Spleen (tissue), 11 donors: ENCODE data around the gene ERC2. TPM values are rescaled to one million over a fixed set of nuclear protein-coding genes. Genes with fewer than 3 reads are reported as not detected.

Source experiments
- DNase-seq: peaks from one replicate; pipeline ENCODE4 v3.0.0-alpha.2; 2020
- H3K27ac ChIP-seq, 8 donors: fragments of 200-600 bp; sonication (generic) in 7 of 8; 1 replicate in 4 of 8; 2 replicates in 4 of 8; pipeline versions ENCODE4 v1.5.0 to v1.8.0; 2016 to 2021; ENCODE audit warnings: inconsistent platforms in 4 of 8, mild to moderate bottlenecking in 4 of 8, moderate library complexity in 1 of 8
- H3K27me3 ChIP-seq, 7 donors: fragments of 200-600 bp; sonication (generic) in 6 of 7; replicated peaks in 1 of 7; 1 replicate in 4 of 7; 2 replicates in 3 of 7; pipeline versions ENCODE4 v1.5.0 to v1.8.0; 2016 to 2021; ENCODE audit warnings: inconsistent platforms in 3 of 7, mild to moderate bottlenecking in 1 of 7
- H3K36me3 ChIP-seq, 6 donors: fragments of 200-600 bp; sonication (generic) in 5 of 6; 1 replicate in 4 of 6; 2 replicates in 2 of 6; pipeline versions ENCODE4 v1.5.0 to v1.8.0; 2016 to 2021; ENCODE audit warnings: inconsistent platforms in 2 of 6
- H3K4me1 ChIP-seq, 6 donors: fragments of 200-600 bp; sonication (generic) in 5 of 6; 1 replicate in 3 of 6; 2 replicates in 3 of 6; pipeline versions ENCODE4 v1.5.0 to v1.8.0; 2016 to 2021; ENCODE audit warnings: inconsistent platforms in 3 of 6
- H3K4me3 ChIP-seq, 8 donors: fragments of 200-600 bp; sonication (generic) in 7 of 8; 1 replicate in 4 of 8; 2 replicates in 4 of 8; pipeline versions ENCODE4 v1.5.0 to v1.8.0; 2016 to 2021; ENCODE audit warnings: inconsistent platforms in 4 of 8, mild to moderate bottlenecking in 4 of 8, moderate library complexity in 2 of 8
- H3K9me3 ChIP-seq, 8 donors: fragments of 200-600 bp; sonication (generic) in 7 of 8; 1 replicate in 4 of 8; 2 replicates in 4 of 8; pipeline versions ENCODE4 v1.5.0 to v1.8.0; 2016 to 2021; ENCODE audit warnings: inconsistent platforms in 4 of 8
- POLR2A ChIP-seq, 3 donors: fragments of 450-650 bp; IDR thresholded peaks; one replicate each; pipeline ENCODE4 v1.5.1; 2017; ENCODE audit warnings: antibody characterized with exemption in 3 of 3, mild to moderate bottlenecking in 1 of 3
- POLR2AphosphoS5 ChIP-seq, 3 donors: sonication (generic); formaldehyde crosslinking; IDR thresholded peaks; one replicate each; pipeline ENCODE4 v1.5.1; 2017; ENCODE audit warnings: antibody characterized with exemption in 3 of 3
- WGBS, 5 donors: extraction: QIAGEN DNeasy Blood & Tissue Kit in 3 of 5; methylation state at CpG; one replicate each; pipeline versions ENCODE4 v1.1.5 to v1.1.7; 2013 to 2018; 5-methylcytosine and 5-hydroxymethylcytosine counted together
- intact Hi-C: fragments of 100-400 bp; cut with DNase I; formaldehyde crosslinking; loops from one replicate; pipeline ENCODE4 v1.15.0; 2023; ENCODE audit warnings: low total_unique reads
- polyA plus RNA-seq, 3 donors: library from polyadenylated mRNA; stranded (reverse); fragments of 200-250 nt; gene quantifications; one replicate each; pipeline ENCODE4 v1.2.1, GENCODE V29; 2013
- total RNA-seq, 7 donors: library from RNA; depleted of rRNA in 3 of 7; stranded (reverse); fragments of >200 nt in 3 of 7; fragmentation: NEBNext Ultra II Directional in 4 of 7; extraction: Animal tissue kit (Norgen Biotek cat#: 25700) in 4 of 7; gene quantifications; one replicate each; pipeline versions ENCODE4 v1.1.0 to v1.2.1, GENCODE V29; 2016 to 2021
- TF ChIP-seq, protein P1 (sequence below), 11 experiments: fragments of 200-600 bp in 7 of 11; fragments of 450-650 bp in 4 of 11; sonication (generic) in 4 of 11; IDR thresholded peaks in 8 of 11; conservative IDR thresholded peaks in 3 of 11; 1 replicate in 7 of 11; 2 replicates in 4 of 11; pipeline versions ENCODE4 v1.4.0 to v1.8.0; 2016 to 2021; ENCODE audit warnings: antibody characterized with exemption in 11 of 11, inconsistent platforms in 4 of 11, mild to moderate bottlenecking in 1 of 11
- donor health status: healthy with polysubstance abuse.
- donor health status: DM: no; HTN: no; CAD: no; lungs with moderate emphysema.
- donor health status: DM: no; HTN: no; CAD: no.
- donor health status: Bipolar disorder and iron deficiency.
- donor health status: healthy.
- donor health status: DM: no; HTN: no; CAD: no.
- donor health status: DM: yes; HTN: yes; CAD: no.

ERC2 gene
- total and polyA plus RNA-seq, 10 donors, result 0.04 to 4.9 (median 0.39) TPM

DNA sequence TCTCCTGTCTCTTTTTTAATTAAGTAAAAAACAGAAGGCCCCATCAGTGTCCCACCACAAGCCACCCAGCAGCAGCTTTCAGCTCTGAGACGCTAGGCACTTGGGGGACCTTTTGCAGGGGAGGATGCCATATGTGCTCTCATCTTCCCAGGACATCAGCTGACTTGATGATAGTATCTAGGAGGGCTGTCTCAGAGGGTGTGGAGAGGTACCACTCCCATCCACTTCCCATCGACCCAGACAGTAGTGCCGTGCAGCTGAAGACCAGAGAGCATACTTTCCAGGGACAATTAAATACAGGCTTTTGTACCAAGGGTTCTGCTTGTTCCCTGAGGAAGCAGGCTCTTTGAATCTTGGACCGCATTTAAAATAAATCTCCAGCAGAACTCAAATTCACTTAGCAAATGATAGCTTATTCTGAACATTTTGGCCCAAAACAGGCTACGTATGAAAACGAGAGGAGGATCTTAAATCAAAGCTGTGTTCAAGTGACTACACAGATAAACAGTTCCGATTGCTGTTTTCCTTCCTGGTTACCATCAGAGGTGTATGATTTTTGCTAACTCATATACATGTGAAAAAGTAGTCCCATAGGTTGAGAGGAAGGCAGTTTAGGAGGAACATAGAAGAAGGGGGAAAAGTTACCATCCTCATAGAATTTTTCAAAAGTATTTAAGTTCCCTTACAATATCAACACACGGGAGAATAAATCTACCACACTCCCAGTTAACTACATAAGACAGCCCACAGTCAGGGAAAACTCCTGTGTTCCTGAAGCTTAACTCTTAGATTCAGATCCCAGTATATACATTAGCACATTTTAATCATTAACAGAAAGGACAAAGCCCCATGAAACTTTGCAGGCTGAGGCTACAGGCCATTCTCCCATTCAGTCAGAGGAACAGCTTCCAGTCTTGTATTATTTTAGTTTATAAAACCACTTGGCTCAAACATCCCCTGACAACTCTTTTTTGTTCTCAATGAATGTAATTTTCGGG is 990.7 kb downstream of the ERC2 start:
- no peak for DNase-seq
- Histone ChIP-seq H3K27ac (no peak overlapping the region), H3K27me3 (peaks cover under 1 to 62% (median 14%) of the 10 kb centered on the region in 7 donors), H3K4me1 (peaks cover 0 to 19% (median 6%) of the 10 kb centered on the region in 6 donors), H3K36me3 (peaks cover 0 to 4% (median 0%) of the 10 kb centered on the region in 6 donors), H3K4me3 (no peak overlapping the region), H3K9me3 (no peaks in the 10 kb centered on the region)
- intact Hi-C loops, result no loop called here
- TF ChIP-seq POLR2A (IDR thresholded peaks at IDR 0.05), result no peak
- no peak for TF ChIP-seq POLR2AphosphoS5 (IDR thresholded peaks at IDR 0.05)
- TF ChIP-seq, protein P1, sequence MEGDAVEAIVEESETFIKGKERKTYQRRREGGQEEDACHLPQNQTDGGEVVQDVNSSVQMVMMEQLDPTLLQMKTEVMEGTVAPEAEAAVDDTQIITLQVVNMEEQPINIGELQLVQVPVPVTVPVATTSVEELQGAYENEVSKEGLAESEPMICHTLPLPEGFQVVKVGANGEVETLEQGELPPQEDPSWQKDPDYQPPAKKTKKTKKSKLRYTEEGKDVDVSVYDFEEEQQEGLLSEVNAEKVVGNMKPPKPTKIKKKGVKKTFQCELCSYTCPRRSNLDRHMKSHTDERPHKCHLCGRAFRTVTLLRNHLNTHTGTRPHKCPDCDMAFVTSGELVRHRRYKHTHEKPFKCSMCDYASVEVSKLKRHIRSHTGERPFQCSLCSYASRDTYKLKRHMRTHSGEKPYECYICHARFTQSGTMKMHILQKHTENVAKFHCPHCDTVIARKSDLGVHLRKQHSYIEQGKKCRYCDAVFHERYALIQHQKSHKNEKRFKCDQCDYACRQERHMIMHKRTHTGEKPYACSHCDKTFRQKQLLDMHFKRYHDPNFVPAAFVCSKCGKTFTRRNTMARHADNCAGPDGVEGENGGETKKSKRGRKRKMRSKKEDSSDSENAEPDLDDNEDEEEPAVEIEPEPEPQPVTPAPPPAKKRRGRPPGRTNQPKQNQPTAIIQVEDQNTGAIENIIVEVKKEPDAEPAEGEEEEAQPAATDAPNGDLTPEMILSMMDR (IDR thresholded peaks at IDR 0.05 in 8 of 11, conservative IDR thresholded peaks at IDR 0.05 in 3 of 11), result no peak
- 53 to 62% (median 59%) methylated on average over 9 of the region's 9 CpGs for WGBS, 5 donors

DNA sequence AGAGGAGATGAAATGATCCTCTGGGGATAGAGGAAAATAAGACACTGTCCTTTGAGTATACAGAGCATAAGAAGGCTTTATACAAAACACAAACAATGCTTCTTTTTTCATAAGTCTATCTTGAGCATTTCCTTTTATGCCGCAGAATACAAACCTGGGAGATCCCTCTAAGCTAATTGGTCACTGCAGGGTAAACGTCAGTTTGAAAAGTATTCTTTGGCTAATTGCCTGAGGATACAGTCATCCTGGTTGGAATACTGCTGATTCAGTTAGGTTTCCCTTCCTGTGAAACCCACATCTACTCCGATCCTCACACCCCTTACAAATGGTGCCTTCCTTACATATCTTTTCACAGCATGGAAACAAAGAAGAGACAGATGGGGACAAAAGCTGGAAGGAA is 991.8 kb downstream of the ERC2 start:
- H3K4me3 ChIP-seq, result no peak overlapping the region
- H3K27ac ChIP-seq, result no peak overlapping the region
- peaks cover 0 to 4% (median 0%) of the 10 kb centered on the region in 6 donors for H3K36me3 ChIP-seq
- peaks cover 0 to 53% (median 6%) of the 10 kb centered on the region in 7 donors for H3K27me3 ChIP-seq
- DNase-seq, result no peak
- peaks cover 0 to 8% (median 0%) of the 10 kb centered on the region in 6 donors for H3K4me1 ChIP-seq
- H3K9me3 ChIP-seq, result no peaks in the 10 kb centered on the region
- TF ChIP-seq POLR2A (IDR thresholded peaks at IDR 0.05) (no peak), POLR2AphosphoS5 (IDR thresholded peaks at IDR 0.05) (no peak)
- TF ChIP-seq, protein P1 (IDR thresholded peaks at IDR 0.05 in 8 of 11, conservative IDR thresholded peaks at IDR 0.05 in 3 of 11), result no peak
- 78 to 83% (median 80%) methylated on average over 3 of the region's 3 CpGs for WGBS, 5 donors
- intact Hi-C loops, result no loop called here

DNA sequence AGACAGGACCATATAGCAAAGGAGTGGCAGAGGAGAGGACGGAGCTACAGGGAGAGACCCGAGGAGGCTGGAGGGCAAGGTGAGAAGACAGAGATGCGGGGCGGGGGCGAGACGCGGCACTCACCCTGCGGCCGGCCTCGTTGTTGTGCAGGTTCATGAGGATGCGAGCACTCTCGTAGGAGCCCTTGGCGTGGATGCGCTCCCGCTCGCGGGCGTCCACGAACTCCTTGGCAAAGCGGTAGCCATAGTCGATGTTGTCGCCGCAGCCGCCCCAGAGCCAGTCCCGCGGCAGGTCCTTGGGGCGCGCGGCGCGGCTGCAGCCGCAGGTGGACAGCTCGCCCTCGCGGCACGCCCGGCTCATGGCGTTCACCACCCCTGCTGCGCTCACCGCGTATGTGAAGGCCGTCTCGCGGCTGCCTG is 994.0 kb downstream of the ERC2 start:
- intact Hi-C loops, result no loop called here
- no peak for TF ChIP-seq POLR2A (IDR thresholded peaks at IDR 0.05)
- TF ChIP-seq POLR2AphosphoS5 (IDR thresholded peaks at IDR 0.05), result no peak
- TF ChIP-seq, protein P1 (IDR thresholded peaks at IDR 0.05 in 8 of 11, conservative IDR thresholded peaks at IDR 0.05 in 3 of 11), result no peak
- 78 to 83% (median 80%) methylated on average over 24 to 44 of the region's 44 CpGs for WGBS, 5 donors
- no peaks in the 10 kb centered on the region for H3K9me3 ChIP-seq
- no peaks in the 10 kb centered on the region for H3K4me1 ChIP-seq
- no peak overlapping the region for H3K27ac ChIP-seq
- H3K27me3 ChIP-seq, result peaks cover 0 to 37% (median 0%) of the 10 kb centered on the region in 7 donors
- H3K4me3 ChIP-seq, result no peak overlapping the region
- H3K36me3 ChIP-seq, result peaks cover 0 to 10% (median 0%) of the 10 kb centered on the region in 6 donors
- DNase-seq, result no peak

DNA sequence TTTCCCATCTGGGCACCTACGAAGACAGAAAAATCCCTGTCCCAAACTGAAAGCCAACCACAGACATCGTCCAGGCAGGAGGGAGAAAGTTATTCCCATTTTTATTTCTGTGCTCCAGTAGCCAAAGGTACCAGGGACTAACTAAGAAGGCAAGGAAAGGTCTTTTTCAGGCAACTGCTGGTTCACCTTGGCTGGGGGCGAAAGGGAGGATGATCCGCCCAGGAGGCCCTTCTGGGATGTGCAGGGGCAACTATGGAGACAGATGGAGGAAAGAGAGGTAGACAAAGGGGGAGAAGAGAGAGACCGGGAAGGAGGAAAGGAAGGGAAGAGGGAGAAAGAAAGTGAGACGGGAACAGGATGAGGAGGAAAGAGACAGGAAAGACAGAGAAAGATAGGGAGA is 994.5 kb downstream of the ERC2 start:
- intact Hi-C loops, result no loop called here
- H3K27me3 ChIP-seq, result peaks cover 0 to 32% (median 0%) of the 10 kb centered on the region in 7 donors
- H3K4me1 ChIP-seq, result no peaks in the 10 kb centered on the region
- H3K27ac ChIP-seq, result no peak overlapping the region
- 76 to 86% (median 81%) methylated on average over 6 of the region's 6 CpGs for WGBS, 5 donors
- no peak overlapping the region for H3K4me3 ChIP-seq
- TF ChIP-seq, protein P1 (IDR thresholded peaks at IDR 0.05 in 8 of 11, conservative IDR thresholded peaks at IDR 0.05 in 3 of 11), result no peak
- no peak for TF ChIP-seq POLR2AphosphoS5 (IDR thresholded peaks at IDR 0.05)
- no peak for TF ChIP-seq POLR2A (IDR thresholded peaks at IDR 0.05)
- H3K9me3 ChIP-seq, result no peaks in the 10 kb centered on the region
- H3K36me3 ChIP-seq, result peaks cover 0 to 10% (median 0%) of the 10 kb centered on the region in 6 donors
- DNase-seq, result no peak
